ENCODE data around the gene MGST3.
"Not testable (repeated sequence)": the region's sequence is repeated elsewhere in the genome, so short reads cannot be mapped to it uniquely, and the experiment has no call there.

Gene MGST3

GRCh38 chr1:165630629-165631341, at the start of gene MGST3:
TSS of gene MGST3 (plus strand) at chr1:165631234. CDS start at chr1:165649848, 18,614 bp downstream.
- peaks cover 18% of the 10 kb centered on the region for H3K4me1 Mint-ChIP-seq
- H3K4me3 Mint-ChIP-seq = no peak within 1 kb of the TSS
- no peaks in the 10 kb centered on the region for H3K36me3 Mint-ChIP-seq
- no peaks in the 10 kb centered on the region for H3K27me3 Mint-ChIP-seq
- ATAC-seq (ENCODE audit: low read depth) (peak; percentile 91), DNase-seq (ENCODE audit: low spot score in 2 of 2) (peak; percentile 86)
- no peaks in the 10 kb centered on the region for H3K9me3 Mint-ChIP-seq
- no peak within 1 kb of the TSS for H3K27ac Mint-ChIP-seq

DNA sequence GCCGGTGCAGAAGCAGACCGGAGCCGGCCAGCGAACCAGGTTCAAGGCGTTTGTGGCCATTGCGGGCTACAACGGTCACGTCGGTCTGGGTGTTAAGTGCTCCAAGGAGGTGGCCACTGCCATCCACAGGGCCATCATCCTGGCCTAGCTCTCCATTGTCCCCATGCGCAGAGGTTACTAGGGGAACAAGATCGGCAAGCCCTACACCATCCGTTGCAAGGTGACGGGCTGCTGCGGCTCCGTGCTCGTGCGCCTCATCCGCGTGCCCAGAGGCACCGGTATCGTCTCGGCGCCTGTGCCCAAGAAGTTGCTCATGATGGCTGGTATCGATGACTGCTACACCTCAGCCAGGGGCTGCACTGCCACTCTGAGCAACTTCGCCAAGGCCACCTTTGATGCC, 49.1 kb upstream of the MGST3 start:
- H3K4me1 Mint-ChIP-seq = no peaks in the 10 kb centered on the region
- peaks cover 11% of the 10 kb centered on the region for H3K27me3 Mint-ChIP-seq
- H3K4me3 Mint-ChIP-seq = no peak overlapping the region
- DNase-seq (ENCODE audit: low spot score in 2 of 2) (no peak), ATAC-seq (ENCODE audit: low read depth) (no peak)
- no peaks in the 10 kb centered on the region for H3K9me3 Mint-ChIP-seq
- H3K27ac Mint-ChIP-seq = no peak overlapping the region
- peaks cover 3% of the 10 kb centered on the region for H3K36me3 Mint-ChIP-seq

GRCh38 chr1:165586398-165586797, 44.6 kb upstream of the MGST3 start:
- Mint-ChIP-seq H3K36me3 (peaks cover 3% of the 10 kb centered on the region), H3K4me3 (no peak overlapping the region), H3K9me3 (no peaks in the 10 kb centered on the region), H3K4me1 (no peaks in the 10 kb centered on the region), H3K27me3 (peaks cover 26% of the 10 kb centered on the region), H3K27ac (no peak overlapping the region)
- no peak for DNase-seq (ENCODE audit: low spot score in 2 of 2)
- ATAC-seq (ENCODE audit: low read depth) = no peak

- H3K27me3 Mint-ChIP-seq = peaks cover 23% of the 10 kb centered on the region
- ATAC-seq (ENCODE audit: low read depth); H3K9me3 Mint-ChIP-seq; H3K27ac Mint-ChIP-seq; H3K4me3 Mint-ChIP-seq; H3K4me1 Mint-ChIP-seq; DNase-seq (ENCODE audit: low spot score in 2 of 2); H3K36me3 Mint-ChIP-seq: not testable (repeated sequence)
Observed at GRCh38 chr1:165591391-165591790, 39.6 kb upstream of the MGST3 start.

DNA sequence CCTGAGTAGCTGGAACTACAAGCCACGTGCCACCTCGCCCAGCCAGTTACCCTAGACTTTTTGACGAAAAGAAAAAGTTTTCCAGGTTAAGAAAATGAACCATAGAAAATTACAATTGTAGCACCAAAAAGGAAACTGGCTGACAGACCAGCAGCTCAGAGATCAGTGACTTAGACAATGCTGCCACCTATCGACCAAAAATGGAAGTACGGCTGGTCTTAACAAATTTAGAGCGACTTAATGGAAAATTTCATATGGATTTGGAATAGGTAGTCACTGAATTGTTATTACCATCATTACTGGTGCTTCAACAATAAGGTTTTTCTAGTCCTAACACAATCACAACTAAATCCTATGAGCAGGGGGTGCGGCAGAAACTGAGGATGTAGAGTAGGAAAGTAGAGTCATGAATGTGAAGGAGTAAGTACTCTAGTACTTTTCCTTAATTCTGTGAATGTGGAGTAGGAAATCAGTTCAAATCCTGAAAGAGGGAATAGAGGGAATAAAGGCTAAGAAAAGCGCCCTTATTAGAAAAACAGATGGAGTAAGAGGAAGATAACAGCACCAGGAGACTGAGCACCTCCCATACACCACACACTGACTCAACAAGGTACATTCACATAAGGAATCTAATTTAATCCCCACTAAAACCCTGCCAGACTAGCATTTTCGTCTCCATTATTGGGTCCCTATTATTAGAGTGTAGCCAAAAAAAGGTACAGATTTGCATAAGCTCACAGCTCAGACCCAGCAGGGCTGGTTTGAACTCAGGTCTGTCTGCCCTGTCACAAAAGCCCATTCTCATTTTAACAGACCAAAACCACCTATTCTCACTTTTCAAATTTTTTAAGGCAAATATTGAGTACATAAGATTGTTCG, 37.9 kb upstream of the MGST3 start:
- DNase-seq (ENCODE audit: low spot score in 2 of 2) (peak; percentile 68 to 73), ATAC-seq (ENCODE audit: low read depth) (peak; percentile 62)
- H3K27ac Mint-ChIP-seq = no peak overlapping the region
- peaks cover 10% of the 10 kb centered on the region for H3K4me1 Mint-ChIP-seq
- no peak overlapping the region for H3K4me3 Mint-ChIP-seq
- no peaks in the 10 kb centered on the region for H3K9me3 Mint-ChIP-seq
- H3K36me3 Mint-ChIP-seq = no peaks in the 10 kb centered on the region
- H3K27me3 Mint-ChIP-seq = peaks cover 19% of the 10 kb centered on the region

DNA sequence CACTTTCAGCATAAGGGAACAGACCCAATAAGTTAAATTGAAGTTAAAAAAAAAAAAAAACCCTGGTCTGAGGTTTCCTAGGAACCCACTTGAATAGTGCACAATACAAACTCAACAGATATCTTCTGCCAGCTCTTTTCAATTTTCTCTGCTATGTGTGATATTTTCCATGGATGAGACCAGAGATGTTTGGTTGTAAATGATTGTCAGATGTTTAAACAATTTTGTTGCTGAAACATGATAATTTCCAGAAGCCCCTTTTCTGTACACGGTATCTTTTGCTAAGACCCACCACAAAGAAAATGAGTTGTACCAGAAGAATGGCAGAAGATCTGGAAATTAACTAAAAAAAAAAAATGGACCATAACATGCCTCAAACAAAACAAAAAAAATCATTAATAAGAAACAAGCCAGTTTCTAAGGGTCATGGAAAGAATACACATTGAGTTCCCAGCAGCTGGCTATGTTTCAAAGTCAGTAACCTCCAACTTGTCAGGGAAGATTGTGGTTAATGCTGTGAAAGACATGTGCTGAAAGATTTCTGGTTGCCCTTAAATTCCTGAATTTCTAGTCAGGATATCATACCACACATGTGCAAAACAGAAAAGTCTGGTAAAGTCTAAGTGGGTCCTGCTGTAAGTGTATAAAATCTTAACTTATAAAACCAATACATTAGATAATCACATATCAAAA, 35.6 kb upstream of the MGST3 start:
- ATAC-seq (ENCODE audit: low read depth) (no peak), DNase-seq (ENCODE audit: low spot score in 2 of 2) (no peak)
- no peaks in the 10 kb centered on the region for H3K36me3 Mint-ChIP-seq

DNA sequence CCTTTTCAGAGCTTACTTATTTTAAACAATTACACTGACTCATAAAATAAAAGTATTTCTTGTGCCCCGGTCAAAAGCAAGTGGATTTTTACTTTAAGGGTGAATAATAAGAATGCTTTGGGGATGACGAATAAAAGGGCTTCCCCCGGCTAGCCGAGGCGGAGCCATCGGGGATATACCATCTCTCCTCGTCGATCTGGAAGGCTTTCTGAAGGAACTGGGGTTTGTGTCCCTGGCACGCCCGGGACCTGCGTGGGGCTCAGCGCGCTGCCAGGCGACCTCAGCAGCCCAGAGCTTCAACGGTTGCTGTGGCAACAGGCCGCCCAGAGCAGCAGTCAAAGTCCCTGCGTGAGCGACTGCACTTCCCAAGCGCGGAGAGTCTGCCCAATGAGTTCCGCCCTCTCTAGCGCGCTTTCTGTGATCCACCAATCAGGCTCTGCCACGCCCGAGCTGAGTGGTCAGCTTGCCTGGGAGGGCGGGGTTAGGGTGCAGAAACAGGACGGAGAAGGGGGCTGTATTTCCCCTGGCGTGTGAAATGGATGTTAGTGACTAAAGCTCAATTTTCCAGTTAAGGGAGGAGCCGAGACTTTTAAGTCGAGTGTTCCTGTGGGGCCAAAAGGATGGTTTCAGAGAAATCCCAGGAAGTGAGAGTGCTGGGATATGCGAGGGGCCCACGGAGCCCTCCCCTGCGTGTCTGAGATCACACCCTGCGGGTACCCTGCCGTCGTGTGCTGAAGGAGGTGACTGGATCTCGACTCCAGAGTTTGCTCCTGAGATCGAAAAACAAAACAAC, 33.0 kb upstream of the MGST3 start:
- Mint-ChIP-seq H3K9me3 (no peaks in the 10 kb centered on the region), H3K4me1 (peaks cover 22% of the 10 kb centered on the region), H3K4me3 (peak overlapping the region; percentile 93), H3K36me3 (no peaks in the 10 kb centered on the region), H3K27ac (peak overlapping the region; percentile 91), H3K27me3 (peaks cover 8% of the 10 kb centered on the region)
- ATAC-seq (ENCODE audit: low read depth) = peak; percentile 95
- DNase-seq (ENCODE audit: low spot score in 2 of 2) = peak; percentile 73 to 79

More for the DNA sequence above, 35.6 kb upstream of the MGST3 start:
- H3K27ac Mint-ChIP-seq = no peak overlapping the region
- peaks cover 14% of the 10 kb centered on the region for H3K27me3 Mint-ChIP-seq
- H3K4me1 Mint-ChIP-seq = peaks cover 17% of the 10 kb centered on the region
- no peak overlapping the region for H3K4me3 Mint-ChIP-seq
- no peaks in the 10 kb centered on the region for H3K9me3 Mint-ChIP-seq

- Mint-ChIP-seq H3K36me3 (no peaks in the 10 kb centered on the region), H3K4me1 (peaks cover 21% of the 10 kb centered on the region), H3K27ac (peak overlapping the region; percentile 91), H3K9me3 (no peaks in the 10 kb centered on the region), H3K27me3 (peaks cover 6% of the 10 kb centered on the region), H3K4me3 (peak overlapping the region; percentile 93)
- ATAC-seq (ENCODE audit: low read depth) = no peak
- DNase-seq (ENCODE audit: low spot score in 2 of 2) = no peak
Observed at GRCh38 chr1:165598676-165599059, 32.4 kb upstream of the MGST3 start.

DNA sequence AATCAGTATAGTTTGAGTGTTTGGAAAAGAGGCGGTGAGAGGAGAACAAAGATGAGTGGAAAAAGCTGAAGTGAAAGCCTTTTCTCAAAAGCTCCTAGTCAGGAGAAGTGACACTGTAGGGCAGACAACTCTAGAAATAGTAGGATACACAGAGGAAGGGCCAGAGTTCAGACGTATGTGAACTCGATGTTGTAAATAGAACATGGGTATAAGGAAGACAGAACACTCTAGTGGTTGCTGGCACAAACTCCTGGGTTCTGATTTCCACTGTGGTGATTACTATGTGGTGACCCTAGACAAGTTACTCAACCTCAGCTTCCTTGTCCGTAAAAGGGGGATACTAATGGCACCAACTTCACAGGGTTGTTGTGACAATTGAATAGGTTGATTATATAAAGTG, 30.2 kb upstream of the MGST3 start:
- Mint-ChIP-seq H3K4me1 (peaks cover 21% of the 10 kb centered on the region), H3K27ac (no peak overlapping the region), H3K4me3 (no peak overlapping the region), H3K36me3 (no peaks in the 10 kb centered on the region), H3K9me3 (no peaks in the 10 kb centered on the region), H3K27me3 (peaks cover 3% of the 10 kb centered on the region)
- DNase-seq (ENCODE audit: low spot score in 2 of 2) (no peak), ATAC-seq (ENCODE audit: low read depth) (no peak)

- Mint-ChIP-seq H3K9me3 (no peaks in the 10 kb centered on the region), H3K27ac (no peak overlapping the region), H3K36me3 (no peaks in the 10 kb centered on the region), H3K4me1 (peaks cover 10% of the 10 kb centered on the region), H3K27me3 (peaks cover 2% of the 10 kb centered on the region), H3K4me3 (no peak overlapping the region)
- ATAC-seq (ENCODE audit: low read depth) (no peak), DNase-seq (ENCODE audit: low spot score in 2 of 2) (no peak)
Observed at GRCh38 chr1:165603810-165604209, 27.2 kb upstream of the MGST3 start.

- Mint-ChIP-seq H3K4me1 (peaks cover 9% of the 10 kb centered on the region), H3K27ac (no peak overlapping the region), H3K9me3 (no peaks in the 10 kb centered on the region), H3K36me3 (no peaks in the 10 kb centered on the region), H3K4me3 (no peak overlapping the region), H3K27me3 (peaks cover 2% of the 10 kb centered on the region)
- DNase-seq (ENCODE audit: low spot score in 2 of 2) = no peak
- ATAC-seq (ENCODE audit: low read depth) = no peak
Observed at GRCh38 chr1:165605246-165605645, 25.8 kb upstream of the MGST3 start.

DNA sequence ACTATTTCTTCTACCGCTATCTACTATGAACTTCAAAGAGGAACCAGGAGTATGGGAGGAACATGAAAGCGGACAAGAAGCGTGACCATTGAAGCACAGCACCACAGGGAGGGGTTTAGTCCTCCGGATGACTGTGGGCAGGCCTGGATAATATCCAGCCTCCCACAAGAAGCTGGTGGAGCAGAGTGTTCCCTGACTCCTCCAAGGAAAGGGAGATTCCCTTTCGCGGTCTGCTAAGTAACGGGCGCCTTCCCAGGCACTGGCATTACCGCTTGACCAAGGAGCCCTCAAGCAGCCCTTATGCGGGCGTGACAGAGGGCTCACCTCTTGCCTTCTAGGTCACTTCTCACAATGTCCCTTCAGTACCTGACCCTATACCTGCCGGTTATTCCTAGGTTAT, 24.4 kb upstream of the MGST3 start:
- H3K9me3 Mint-ChIP-seq; ATAC-seq (ENCODE audit: low read depth); H3K4me3 Mint-ChIP-seq; H3K27ac Mint-ChIP-seq; H3K27me3 Mint-ChIP-seq; H3K36me3 Mint-ChIP-seq; DNase-seq (ENCODE audit: low spot score in 2 of 2); H3K4me1 Mint-ChIP-seq: not testable (repeated sequence)

GRCh38 chr1:165610866-165611265, 20.2 kb upstream of the MGST3 start:
- H3K27me3 Mint-ChIP-seq = peaks cover 8% of the 10 kb centered on the region
- no peak overlapping the region for H3K27ac Mint-ChIP-seq
- DNase-seq (ENCODE audit: low spot score in 2 of 2) (no peak), ATAC-seq (ENCODE audit: low read depth) (no peak)
- H3K36me3 Mint-ChIP-seq = no peaks in the 10 kb centered on the region
- H3K4me1 Mint-ChIP-seq = peaks cover 6% of the 10 kb centered on the region
- no peaks in the 10 kb centered on the region for H3K9me3 Mint-ChIP-seq
- no peak overlapping the region for H3K4me3 Mint-ChIP-seq

Measured in memory B cell (primary cell).